ENCODE measurements around the gene JARID2.

DNA sequence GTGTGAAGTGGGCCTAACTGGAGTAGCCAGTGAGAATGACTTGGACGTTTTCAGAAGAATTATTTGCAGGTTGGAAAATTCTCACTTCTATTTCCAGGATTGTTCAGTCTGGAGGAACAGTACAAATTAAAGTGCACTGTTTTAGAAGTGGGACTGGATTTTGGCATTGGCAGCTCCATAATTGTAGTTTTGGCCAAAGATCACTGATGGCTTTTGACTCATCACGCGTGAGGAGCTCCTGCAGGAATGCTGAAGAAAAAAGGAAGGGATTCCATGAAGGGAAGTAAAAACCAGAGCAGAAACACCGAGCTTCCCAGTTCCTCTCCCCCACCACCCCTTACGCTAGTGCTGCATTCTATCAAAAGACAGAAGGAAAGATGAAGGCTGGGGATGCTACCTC lies 103.5 kb downstream of the JARID2 start:
- TF ChIP-seq, protein P1, sequence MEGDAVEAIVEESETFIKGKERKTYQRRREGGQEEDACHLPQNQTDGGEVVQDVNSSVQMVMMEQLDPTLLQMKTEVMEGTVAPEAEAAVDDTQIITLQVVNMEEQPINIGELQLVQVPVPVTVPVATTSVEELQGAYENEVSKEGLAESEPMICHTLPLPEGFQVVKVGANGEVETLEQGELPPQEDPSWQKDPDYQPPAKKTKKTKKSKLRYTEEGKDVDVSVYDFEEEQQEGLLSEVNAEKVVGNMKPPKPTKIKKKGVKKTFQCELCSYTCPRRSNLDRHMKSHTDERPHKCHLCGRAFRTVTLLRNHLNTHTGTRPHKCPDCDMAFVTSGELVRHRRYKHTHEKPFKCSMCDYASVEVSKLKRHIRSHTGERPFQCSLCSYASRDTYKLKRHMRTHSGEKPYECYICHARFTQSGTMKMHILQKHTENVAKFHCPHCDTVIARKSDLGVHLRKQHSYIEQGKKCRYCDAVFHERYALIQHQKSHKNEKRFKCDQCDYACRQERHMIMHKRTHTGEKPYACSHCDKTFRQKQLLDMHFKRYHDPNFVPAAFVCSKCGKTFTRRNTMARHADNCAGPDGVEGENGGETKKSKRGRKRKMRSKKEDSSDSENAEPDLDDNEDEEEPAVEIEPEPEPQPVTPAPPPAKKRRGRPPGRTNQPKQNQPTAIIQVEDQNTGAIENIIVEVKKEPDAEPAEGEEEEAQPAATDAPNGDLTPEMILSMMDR (IDR thresholded peaks at IDR 0.05 in 2 of 3, conservative IDR thresholded peaks at IDR 0.05 in 1 of 3; ENCODE audit: borderline replicate concordance in 1 of 3, insufficient read depth in 1 of 3, low read depth in 2 of 3, low read length in 2 of 3): no peak
- no peak for TF ChIP-seq POLR2A (IDR thresholded peaks at IDR 0.05; ENCODE audit: borderline replicate concordance, extremely low read depth, insufficient read depth, insufficient read length)
- TF ChIP-seq POLR2AphosphoS5 (IDR thresholded peaks at IDR 0.05; ENCODE audit: low read depth, low read length): no peak
- no peak for TF ChIP-seq CEBPB (IDR thresholded peaks at IDR 0.05; ENCODE audit: low read depth)
- TF ChIP-seq, protein P2, sequence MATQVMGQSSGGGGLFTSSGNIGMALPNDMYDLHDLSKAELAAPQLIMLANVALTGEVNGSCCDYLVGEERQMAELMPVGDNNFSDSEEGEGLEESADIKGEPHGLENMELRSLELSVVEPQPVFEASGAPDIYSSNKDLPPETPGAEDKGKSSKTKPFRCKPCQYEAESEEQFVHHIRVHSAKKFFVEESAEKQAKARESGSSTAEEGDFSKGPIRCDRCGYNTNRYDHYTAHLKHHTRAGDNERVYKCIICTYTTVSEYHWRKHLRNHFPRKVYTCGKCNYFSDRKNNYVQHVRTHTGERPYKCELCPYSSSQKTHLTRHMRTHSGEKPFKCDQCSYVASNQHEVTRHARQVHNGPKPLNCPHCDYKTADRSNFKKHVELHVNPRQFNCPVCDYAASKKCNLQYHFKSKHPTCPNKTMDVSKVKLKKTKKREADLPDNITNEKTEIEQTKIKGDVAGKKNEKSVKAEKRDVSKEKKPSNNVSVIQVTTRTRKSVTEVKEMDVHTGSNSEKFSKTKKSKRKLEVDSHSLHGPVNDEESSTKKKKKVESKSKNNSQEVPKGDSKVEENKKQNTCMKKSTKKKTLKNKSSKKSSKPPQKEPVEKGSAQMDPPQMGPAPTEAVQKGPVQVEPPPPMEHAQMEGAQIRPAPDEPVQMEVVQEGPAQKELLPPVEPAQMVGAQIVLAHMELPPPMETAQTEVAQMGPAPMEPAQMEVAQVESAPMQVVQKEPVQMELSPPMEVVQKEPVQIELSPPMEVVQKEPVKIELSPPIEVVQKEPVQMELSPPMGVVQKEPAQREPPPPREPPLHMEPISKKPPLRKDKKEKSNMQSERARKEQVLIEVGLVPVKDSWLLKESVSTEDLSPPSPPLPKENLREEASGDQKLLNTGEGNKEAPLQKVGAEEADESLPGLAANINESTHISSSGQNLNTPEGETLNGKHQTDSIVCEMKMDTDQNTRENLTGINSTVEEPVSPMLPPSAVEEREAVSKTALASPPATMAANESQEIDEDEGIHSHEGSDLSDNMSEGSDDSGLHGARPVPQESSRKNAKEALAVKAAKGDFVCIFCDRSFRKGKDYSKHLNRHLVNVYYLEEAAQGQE (IDR thresholded peaks at IDR 0.05; ENCODE audit: low read depth): no peak
- TF ChIP-seq EZH2phosphoT487 (IDR thresholded peaks at IDR 0.05; ENCODE audit: borderline replicate concordance): no peak
- TF ChIP-seq CBX3 (IDR thresholded peaks at IDR 0.05; ENCODE audit: low read depth): no peak
- no peak for TF ChIP-seq SP1 (IDR thresholded peaks at IDR 0.05; ENCODE audit: low read depth)
- TF ChIP-seq, protein P3, sequence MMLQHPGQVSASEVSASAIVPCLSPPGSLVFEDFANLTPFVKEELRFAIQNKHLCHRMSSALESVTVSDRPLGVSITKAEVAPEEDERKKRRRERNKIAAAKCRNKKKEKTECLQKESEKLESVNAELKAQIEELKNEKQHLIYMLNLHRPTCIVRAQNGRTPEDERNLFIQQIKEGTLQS (IDR thresholded peaks at IDR 0.05): no peak
